Spleen (tissue), 11 donors: ENCODE measurements around the gene SIM2. TPM values are rescaled to one million over a fixed set of nuclear protein-coding genes. Genes with fewer than 3 reads are reported as not detected.

Experiments used
- DNase-seq: peaks from one replicate; pipeline ENCODE4 v3.0.0-alpha.2; 2020
- H3K27ac ChIP-seq, 8 donors: fragments of 200-600 bp; sonication (generic) in 7 of 8; 1 replicate in 4 of 8; 2 replicates in 4 of 8; pipeline versions ENCODE4 v1.5.0 to v1.8.0; 2016 to 2021; ENCODE audit warnings: inconsistent platforms in 4 of 8, mild to moderate bottlenecking in 4 of 8, moderate library complexity in 1 of 8
- H3K27me3 ChIP-seq, 7 donors: fragments of 200-600 bp; sonication (generic) in 6 of 7; replicated peaks in 1 of 7; 1 replicate in 4 of 7; 2 replicates in 3 of 7; pipeline versions ENCODE4 v1.5.0 to v1.8.0; 2016 to 2021; ENCODE audit warnings: inconsistent platforms in 3 of 7, mild to moderate bottlenecking in 1 of 7
- H3K36me3 ChIP-seq, 6 donors: fragments of 200-600 bp; sonication (generic) in 5 of 6; 1 replicate in 4 of 6; 2 replicates in 2 of 6; pipeline versions ENCODE4 v1.5.0 to v1.8.0; 2016 to 2021; ENCODE audit warnings: inconsistent platforms in 2 of 6
- H3K4me1 ChIP-seq, 6 donors: fragments of 200-600 bp; sonication (generic) in 5 of 6; 1 replicate in 3 of 6; 2 replicates in 3 of 6; pipeline versions ENCODE4 v1.5.0 to v1.8.0; 2016 to 2021; ENCODE audit warnings: inconsistent platforms in 3 of 6
- H3K4me3 ChIP-seq, 8 donors: fragments of 200-600 bp; sonication (generic) in 7 of 8; 1 replicate in 4 of 8; 2 replicates in 4 of 8; pipeline versions ENCODE4 v1.5.0 to v1.8.0; 2016 to 2021; ENCODE audit warnings: inconsistent platforms in 4 of 8, mild to moderate bottlenecking in 4 of 8, moderate library complexity in 2 of 8
- H3K9me3 ChIP-seq, 8 donors: fragments of 200-600 bp; sonication (generic) in 7 of 8; 1 replicate in 4 of 8; 2 replicates in 4 of 8; pipeline versions ENCODE4 v1.5.0 to v1.8.0; 2016 to 2021; ENCODE audit warnings: inconsistent platforms in 4 of 8
- POLR2A ChIP-seq, 3 donors: fragments of 450-650 bp; IDR thresholded peaks; one replicate each; pipeline ENCODE4 v1.5.1; 2017; ENCODE audit warnings: antibody characterized with exemption in 3 of 3, mild to moderate bottlenecking in 1 of 3
- POLR2AphosphoS5 ChIP-seq, 3 donors: sonication (generic); formaldehyde crosslinking; IDR thresholded peaks; one replicate each; pipeline ENCODE4 v1.5.1; 2017; ENCODE audit warnings: antibody characterized with exemption in 3 of 3
- WGBS, 5 donors: extraction: QIAGEN DNeasy Blood & Tissue Kit in 3 of 5; methylation state at CpG; one replicate each; pipeline versions ENCODE4 v1.1.5 to v1.1.7; 2013 to 2018; 5-methylcytosine and 5-hydroxymethylcytosine counted together
- intact Hi-C: fragments of 100-400 bp; cut with DNase I; formaldehyde crosslinking; loops from one replicate; pipeline ENCODE4 v1.15.0; 2023; ENCODE audit warnings: low total_unique reads
- polyA plus RNA-seq, 3 donors: library from polyadenylated mRNA; stranded (reverse); fragments of 200-250 nt; gene quantifications; one replicate each; pipeline ENCODE4 v1.2.1, GENCODE V29; 2013
- total RNA-seq, 7 donors: library from RNA; depleted of rRNA in 3 of 7; stranded (reverse); fragments of >200 nt in 3 of 7; fragmentation: NEBNext Ultra II Directional in 4 of 7; extraction: Animal tissue kit (Norgen Biotek cat#: 25700) in 4 of 7; gene quantifications; one replicate each; pipeline versions ENCODE4 v1.1.0 to v1.2.1, GENCODE V29; 2016 to 2021
- TF ChIP-seq, protein P1 (sequence below), 11 experiments: fragments of 200-600 bp in 7 of 11; fragments of 450-650 bp in 4 of 11; sonication (generic) in 4 of 11; IDR thresholded peaks in 8 of 11; conservative IDR thresholded peaks in 3 of 11; 1 replicate in 7 of 11; 2 replicates in 4 of 11; pipeline versions ENCODE4 v1.4.0 to v1.8.0; 2016 to 2021; ENCODE audit warnings: antibody characterized with exemption in 11 of 11, inconsistent platforms in 4 of 11, mild to moderate bottlenecking in 1 of 11
- donor health status: healthy with polysubstance abuse.
- donor health status: DM: no; HTN: no; CAD: no; lungs with moderate emphysema.
- donor health status: DM: no; HTN: no; CAD: no.
- donor health status: Bipolar disorder and iron deficiency.
- donor health status: healthy.
- donor health status: DM: no; HTN: no; CAD: no.
- donor health status: DM: yes; HTN: yes; CAD: no.

The SIM2 gene
- total and polyA plus RNA-seq, 10 donors = not detected

- intact Hi-C loops = no loop called here
- H3K4me1 ChIP-seq = no peaks in the 10 kb centered on the region
- no peaks in the 10 kb centered on the region for H3K27me3 ChIP-seq
- no peak overlapping the region for H3K4me3 ChIP-seq
- TF ChIP-seq POLR2AphosphoS5 (IDR thresholded peaks at IDR 0.05) = no peak
- no peak for TF ChIP-seq POLR2A (IDR thresholded peaks at IDR 0.05)
- TF ChIP-seq, protein P1, sequence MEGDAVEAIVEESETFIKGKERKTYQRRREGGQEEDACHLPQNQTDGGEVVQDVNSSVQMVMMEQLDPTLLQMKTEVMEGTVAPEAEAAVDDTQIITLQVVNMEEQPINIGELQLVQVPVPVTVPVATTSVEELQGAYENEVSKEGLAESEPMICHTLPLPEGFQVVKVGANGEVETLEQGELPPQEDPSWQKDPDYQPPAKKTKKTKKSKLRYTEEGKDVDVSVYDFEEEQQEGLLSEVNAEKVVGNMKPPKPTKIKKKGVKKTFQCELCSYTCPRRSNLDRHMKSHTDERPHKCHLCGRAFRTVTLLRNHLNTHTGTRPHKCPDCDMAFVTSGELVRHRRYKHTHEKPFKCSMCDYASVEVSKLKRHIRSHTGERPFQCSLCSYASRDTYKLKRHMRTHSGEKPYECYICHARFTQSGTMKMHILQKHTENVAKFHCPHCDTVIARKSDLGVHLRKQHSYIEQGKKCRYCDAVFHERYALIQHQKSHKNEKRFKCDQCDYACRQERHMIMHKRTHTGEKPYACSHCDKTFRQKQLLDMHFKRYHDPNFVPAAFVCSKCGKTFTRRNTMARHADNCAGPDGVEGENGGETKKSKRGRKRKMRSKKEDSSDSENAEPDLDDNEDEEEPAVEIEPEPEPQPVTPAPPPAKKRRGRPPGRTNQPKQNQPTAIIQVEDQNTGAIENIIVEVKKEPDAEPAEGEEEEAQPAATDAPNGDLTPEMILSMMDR (IDR thresholded peaks at IDR 0.05 in 8 of 11, conservative IDR thresholded peaks at IDR 0.05 in 3 of 11) = no peak
- no peaks in the 10 kb centered on the region for H3K36me3 ChIP-seq
- no peak overlapping the region for H3K27ac ChIP-seq
- H3K9me3 ChIP-seq = no peaks in the 10 kb centered on the region
- DNase-seq = no peak
- 74 to 87% (median 77%) methylated on average over 10 of the region's 10 CpGs for WGBS, 5 donors
These were observed 78.2 kb downstream of the SIM2 start for GRCh38 chr21:36776981-36777617.

DNA sequence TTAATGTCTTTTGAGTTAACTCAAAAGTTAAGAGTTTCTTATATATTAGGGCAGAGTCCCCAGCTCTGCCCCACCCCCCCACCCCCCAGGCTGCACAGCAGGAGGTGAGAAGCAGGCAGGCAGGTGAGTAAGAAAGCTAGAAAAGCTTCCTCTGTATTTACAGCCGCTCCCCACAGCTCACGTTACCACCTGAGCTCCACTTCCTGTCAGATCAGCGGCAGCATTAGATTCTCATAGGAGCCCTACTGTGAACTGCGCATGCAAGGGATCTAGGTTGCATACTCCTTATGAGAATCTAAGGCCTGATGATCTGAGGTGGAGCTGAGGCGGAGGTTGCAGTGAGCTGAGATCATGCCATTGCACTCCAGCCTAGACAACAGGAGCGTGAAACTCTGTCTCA, 81.9 kb downstream of the SIM2 start:
- H3K9me3 ChIP-seq = no peaks in the 10 kb centered on the region
- TF ChIP-seq, protein P1 (IDR thresholded peaks at IDR 0.05 in 8 of 11, conservative IDR thresholded peaks at IDR 0.05 in 3 of 11) = no peak
- TF ChIP-seq POLR2A (IDR thresholded peaks at IDR 0.05) = no peak
- no peak for TF ChIP-seq POLR2AphosphoS5 (IDR thresholded peaks at IDR 0.05)

GRCh38 chr21:36783612-36784374, 84.9 kb downstream of the SIM2 start:
- H3K4me1 ChIP-seq = no peaks in the 10 kb centered on the region
- no peaks in the 10 kb centered on the region for H3K9me3 ChIP-seq
- no peak overlapping the region for H3K4me3 ChIP-seq
- WGBS, 5 donors = 90 to 97% (median 94%) methylated on average over 8 of the region's 8 CpGs
- no peaks in the 10 kb centered on the region for H3K36me3 ChIP-seq
- intact Hi-C loops = no loop called here
- no peak overlapping the region for H3K27ac ChIP-seq
- DNase-seq = no peak
- no peak for TF ChIP-seq POLR2AphosphoS5 (IDR thresholded peaks at IDR 0.05)
- no peak for TF ChIP-seq POLR2A (IDR thresholded peaks at IDR 0.05)
- TF ChIP-seq, protein P1 (IDR thresholded peaks at IDR 0.05 in 8 of 11, conservative IDR thresholded peaks at IDR 0.05 in 3 of 11) = no peak
- no peaks in the 10 kb centered on the region for H3K27me3 ChIP-seq

More for the DNA sequence above, 81.9 kb downstream of the SIM2 start:
- WGBS, 5 donors = 76 to 99% (median 87%) methylated on average over 3 to 6 of the region's 6 CpGs
- Histone ChIP-seq H3K27ac (no peak overlapping the region), H3K4me1 (no peaks in the 10 kb centered on the region), H3K27me3 (no peaks in the 10 kb centered on the region), H3K36me3 (no peaks in the 10 kb centered on the region), H3K4me3 (no peak overlapping the region)
- DNase-seq = no peak
- intact Hi-C loops = no loop called here

GRCh38 chr21:36784947-36785346, 86.0 kb downstream of the SIM2 start:
- Histone ChIP-seq H3K9me3 (no peaks in the 10 kb centered on the region), H3K4me3 (no peak overlapping the region), H3K4me1 (no peaks in the 10 kb centered on the region), H3K36me3 (no peaks in the 10 kb centered on the region), H3K27ac (no peak overlapping the region), H3K27me3 (no peaks in the 10 kb centered on the region)
- WGBS, 5 donors = 91 to 95% (median 93%) methylated on average over 12 of the region's 12 CpGs
- intact Hi-C loops = no loop called here
- TF ChIP-seq POLR2AphosphoS5 (IDR thresholded peaks at IDR 0.05) (no peak), POLR2A (IDR thresholded peaks at IDR 0.05) (no peak)
- TF ChIP-seq, protein P1 (IDR thresholded peaks at IDR 0.05 in 8 of 11, conservative IDR thresholded peaks at IDR 0.05 in 3 of 11) = no peak
- DNase-seq = no peak
